ENCODE measurements around the gene CDK6.

CDK6 gene

GRCh38 chr7:92586841-92587240 is 249.5 kb downstream of the CDK6 start:
- DNase-seq (ENCODE audit: insufficient read length, low spot score) (no peak), FAIRE-seq (no peak)
- TF ChIP-seq, protein P1, sequence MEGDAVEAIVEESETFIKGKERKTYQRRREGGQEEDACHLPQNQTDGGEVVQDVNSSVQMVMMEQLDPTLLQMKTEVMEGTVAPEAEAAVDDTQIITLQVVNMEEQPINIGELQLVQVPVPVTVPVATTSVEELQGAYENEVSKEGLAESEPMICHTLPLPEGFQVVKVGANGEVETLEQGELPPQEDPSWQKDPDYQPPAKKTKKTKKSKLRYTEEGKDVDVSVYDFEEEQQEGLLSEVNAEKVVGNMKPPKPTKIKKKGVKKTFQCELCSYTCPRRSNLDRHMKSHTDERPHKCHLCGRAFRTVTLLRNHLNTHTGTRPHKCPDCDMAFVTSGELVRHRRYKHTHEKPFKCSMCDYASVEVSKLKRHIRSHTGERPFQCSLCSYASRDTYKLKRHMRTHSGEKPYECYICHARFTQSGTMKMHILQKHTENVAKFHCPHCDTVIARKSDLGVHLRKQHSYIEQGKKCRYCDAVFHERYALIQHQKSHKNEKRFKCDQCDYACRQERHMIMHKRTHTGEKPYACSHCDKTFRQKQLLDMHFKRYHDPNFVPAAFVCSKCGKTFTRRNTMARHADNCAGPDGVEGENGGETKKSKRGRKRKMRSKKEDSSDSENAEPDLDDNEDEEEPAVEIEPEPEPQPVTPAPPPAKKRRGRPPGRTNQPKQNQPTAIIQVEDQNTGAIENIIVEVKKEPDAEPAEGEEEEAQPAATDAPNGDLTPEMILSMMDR (IDR thresholded peaks at IDR 0.05; ENCODE audit: insufficient read depth, missing control alignments) = no peak

GRCh38 chr7:92586403-92586802 is 250.0 kb downstream of the CDK6 start:
- no peak for DNase-seq (ENCODE audit: insufficient read length, low spot score)
- TF ChIP-seq, protein P1 (IDR thresholded peaks at IDR 0.05; ENCODE audit: insufficient read depth, missing control alignments) = no peak
- no peak for FAIRE-seq

- FAIRE-seq (no peak), DNase-seq (ENCODE audit: insufficient read length, low spot score) (no peak)
- TF ChIP-seq, protein P1 (IDR thresholded peaks at IDR 0.05; ENCODE audit: insufficient read depth, missing control alignments) = no peak
Measured at GRCh38 chr7:92584953-92585352, 251.4 kb downstream of the CDK6 start.

- TF ChIP-seq, protein P1 (IDR thresholded peaks at IDR 0.05; ENCODE audit: insufficient read depth, missing control alignments) = no peak
- FAIRE-seq (no peak), DNase-seq (ENCODE audit: insufficient read length, low spot score) (no peak)
Measured at GRCh38 chr7:92582948-92583347, 253.4 kb downstream of the CDK6 start.

DNA sequence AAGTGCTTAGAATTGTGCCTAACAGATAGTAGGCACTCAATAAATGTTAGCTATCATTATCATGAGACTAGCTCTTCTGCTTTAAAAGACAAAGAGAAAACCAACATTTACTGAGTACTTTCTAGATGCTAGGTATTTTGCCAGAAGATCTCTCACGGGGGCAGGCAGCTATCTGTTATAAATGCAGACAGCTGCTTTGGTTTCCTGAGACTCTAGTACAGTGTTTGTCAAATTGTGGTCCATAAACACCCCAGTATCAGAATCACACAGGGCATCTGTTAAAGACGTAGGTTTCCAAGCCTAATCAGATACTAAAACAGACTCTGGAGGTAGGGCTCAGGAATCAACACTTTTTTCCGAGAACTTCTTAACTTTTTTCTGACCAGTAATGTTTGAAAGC is 260.1 kb downstream of the CDK6 start:
- no peak for FAIRE-seq
- TF ChIP-seq, protein P1 (IDR thresholded peaks at IDR 0.05; ENCODE audit: insufficient read depth, missing control alignments) = no peak

GRCh38 chr7:92569137-92569536 is 267.2 kb downstream of the CDK6 start:
- no peak for FAIRE-seq
- TF ChIP-seq, protein P1 (IDR thresholded peaks at IDR 0.05; ENCODE audit: insufficient read depth, missing control alignments) = no peak
- no peak for DNase-seq (ENCODE audit: insufficient read length, low spot score)

More for the DNA sequence above, 260.1 kb downstream of the CDK6 start:
- DNase-seq (ENCODE audit: insufficient read length, low spot score) = no peak

- no peak for DNase-seq (ENCODE audit: insufficient read length, low spot score)
- TF ChIP-seq, protein P1 (IDR thresholded peaks at IDR 0.05; ENCODE audit: insufficient read depth, missing control alignments) = no peak
- FAIRE-seq = no peak
Measured at GRCh38 chr7:92567460-92567859, 268.9 kb downstream of the CDK6 start.

Data from D721Med (cell line).